ENCODE results near the gene CCR3. TPM values are rescaled to one million over a fixed set of nuclear protein-coding genes. Genes with fewer than 3 reads are reported as not detected.

CCR3 gene
- polyA plus RNA-seq, 3 donors from 2014 or later, result 0.39 TPM; not detected in 2

DNA sequence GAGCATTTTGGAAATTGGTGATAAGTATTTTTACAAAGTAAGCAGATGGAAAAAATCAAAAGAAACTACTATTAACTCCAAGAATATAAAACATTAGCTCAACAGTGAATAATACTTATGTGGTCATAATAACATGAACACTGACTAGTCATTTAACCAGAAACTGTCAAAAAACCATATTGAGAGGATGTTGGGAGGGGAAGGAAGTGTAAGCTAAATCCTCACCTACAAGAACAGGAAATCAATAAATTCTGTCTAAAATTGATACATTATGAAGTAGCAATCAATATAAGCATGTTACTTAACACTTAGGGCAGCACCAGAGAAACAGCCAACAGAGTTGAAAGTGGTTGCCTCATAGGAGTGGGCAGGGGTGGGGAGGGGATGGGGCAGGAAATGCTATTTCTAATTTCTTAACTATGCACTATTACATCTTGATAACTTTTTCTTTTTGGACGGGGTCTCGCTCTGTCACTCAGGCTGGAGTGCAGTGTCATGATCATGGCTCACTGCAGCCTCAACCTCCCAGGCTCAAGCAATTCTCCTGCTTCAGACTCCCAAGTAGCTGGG, 41.7 kb downstream of the CCR3 start:
- Mint-ChIP-seq H3K9me3 (no peaks in the 10 kb centered on the region), H3K27ac (peak overlapping the region; percentile 38 to 92 (median 86)), H3K4me3 (peak overlapping the region; percentile 34 to 71 (median 61)), H3K27me3 (ENCODE audit: low read depth in 3 of 3) (peaks cover 0 to 1% (median 0%) of the 10 kb centered on the region in 3 donors), H3K4me1 (peaks cover 78 to 86% of the 10 kb centered on the region in 2 donors), H3K36me3 (peaks cover 0 to under 1% (median 0%) of the 10 kb centered on the region in 3 donors)
- DNase-seq, result no peak

DNA sequence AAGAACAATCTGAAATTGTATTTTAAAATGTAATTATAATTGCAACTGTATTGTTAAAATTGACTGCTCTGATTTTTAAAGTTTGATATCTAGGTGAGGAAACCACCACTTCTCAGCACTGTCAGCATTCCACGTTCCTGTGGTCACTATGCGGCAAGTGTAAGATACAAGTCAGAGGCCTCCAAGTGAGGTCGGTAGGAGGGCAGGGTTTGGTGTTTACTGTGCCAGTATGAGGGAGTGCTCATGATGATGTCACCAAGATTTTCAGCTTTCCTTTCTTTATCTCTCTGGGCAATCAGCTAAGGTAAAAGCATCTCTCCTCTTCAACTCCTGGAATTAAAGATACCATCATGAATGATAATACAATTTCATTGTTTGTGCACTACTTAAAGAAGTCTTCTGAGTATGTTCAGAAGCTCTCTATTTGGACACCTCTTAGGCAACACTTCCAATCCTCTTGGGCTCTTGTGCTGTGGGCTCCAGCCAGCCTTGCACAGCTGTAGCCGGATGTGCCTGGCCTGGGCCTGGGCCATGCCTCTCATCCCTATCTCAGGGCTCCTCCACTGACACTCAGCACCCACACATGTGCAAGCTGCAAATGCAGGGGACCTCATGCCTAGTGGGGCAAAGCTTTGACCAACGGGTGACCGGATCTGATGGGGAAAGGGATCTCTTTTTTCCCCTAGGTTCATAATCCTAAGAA, 42.9 kb downstream of the CCR3 start:
- peak overlapping the region; percentile 3 to 76 (median 55) for H3K4me3 Mint-ChIP-seq
- H3K27ac Mint-ChIP-seq, result peak overlapping the region; percentile 38 to 91 (median 84)
- peak; percentile 50 to 71 (median 58) for DNase-seq
- H3K27me3 Mint-ChIP-seq (ENCODE audit: low read depth in 3 of 3), result peaks cover 0 to 1% (median 0%) of the 10 kb centered on the region in 3 donors
- no peaks in the 10 kb centered on the region for H3K36me3 Mint-ChIP-seq
- peaks cover 70 to 82% of the 10 kb centered on the region in 2 donors for H3K4me1 Mint-ChIP-seq
- no peaks in the 10 kb centered on the region for H3K9me3 Mint-ChIP-seq

DNA sequence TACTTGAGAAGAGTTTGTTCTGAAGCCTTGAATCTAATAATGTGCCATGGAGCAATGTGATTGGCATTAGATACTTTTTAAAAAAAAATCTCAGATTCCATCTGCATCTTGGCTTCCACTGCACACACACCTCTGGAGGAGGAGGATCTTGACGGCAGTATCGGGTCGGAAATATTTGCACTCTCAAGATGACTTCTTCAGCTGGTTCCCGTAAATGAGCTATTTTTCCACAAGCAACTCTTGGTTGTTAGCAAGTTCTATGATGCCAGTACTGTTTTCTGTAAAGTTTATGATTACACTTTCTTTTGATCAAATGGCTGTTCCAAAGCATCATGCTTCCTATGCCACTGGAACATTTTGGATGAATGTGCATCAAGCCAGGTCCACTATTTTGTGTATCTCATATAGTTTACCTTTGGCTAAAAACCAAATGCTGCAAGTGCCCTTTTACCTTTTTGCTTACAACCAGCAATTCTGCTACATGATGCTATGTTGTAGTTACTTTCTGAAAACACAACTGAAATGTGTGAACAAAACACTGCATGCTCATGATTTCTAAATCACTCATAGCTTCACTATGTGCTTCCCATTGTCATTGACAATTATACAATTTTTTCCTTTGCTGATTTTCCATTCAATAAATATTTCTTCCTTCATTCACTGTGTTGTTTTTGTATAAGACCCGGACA, 43.8 kb downstream of the CCR3 start:
- no peak for DNase-seq
- Mint-ChIP-seq H3K27ac (peak overlapping the region in 5 of 6 donors; percentile 7 to 91 (median 85)), H3K9me3 (no peaks in the 10 kb centered on the region), H3K4me1 (peaks cover 62 to 75% of the 10 kb centered on the region in 2 donors), H3K4me3 (peak overlapping the region in 1 of 5 donors; percentile 50), H3K36me3 (no peaks in the 10 kb centered on the region), H3K27me3 (ENCODE audit: low read depth in 3 of 3) (peaks cover 0 to 3% (median 0%) of the 10 kb centered on the region in 3 donors)

DNA sequence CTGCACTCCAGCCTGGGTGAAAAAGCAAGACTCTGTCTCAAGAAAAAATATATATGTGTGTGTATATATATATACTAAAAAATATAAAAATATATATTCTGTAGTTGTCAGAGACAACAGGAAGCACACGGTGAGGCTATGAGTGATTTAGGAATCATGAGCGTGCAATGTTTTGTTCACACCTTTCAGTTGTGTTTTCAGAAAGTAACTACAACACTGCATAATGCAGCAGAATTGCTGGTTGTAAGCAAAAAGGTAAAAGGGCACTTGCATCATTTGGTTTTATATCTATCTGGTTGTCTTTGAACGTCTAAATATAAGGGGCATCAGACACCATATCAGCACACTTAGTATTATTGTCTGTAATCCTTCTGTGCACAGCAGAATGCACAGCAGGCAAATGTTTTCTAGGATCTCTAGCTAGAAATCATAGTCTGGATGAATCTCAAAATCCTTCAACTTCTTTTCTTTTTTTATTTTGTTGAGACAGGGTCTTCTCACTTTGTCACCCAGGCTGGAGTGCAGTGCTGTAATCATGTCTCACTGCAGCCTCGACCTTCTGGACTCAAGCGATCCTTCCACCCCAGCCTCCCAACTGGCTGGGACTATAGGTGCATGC, 44.8 kb downstream of the CCR3 start:
- Mint-ChIP-seq H3K36me3 (no peaks in the 10 kb centered on the region), H3K27ac (peak overlapping the region in 3 of 6 donors; percentile 7 to 57 (median 16)), H3K27me3 (ENCODE audit: low read depth in 3 of 3) (peaks cover 0 to 3% (median 0%) of the 10 kb centered on the region in 3 donors), H3K4me3 (peak overlapping the region in 1 of 5 donors; percentile 35), H3K9me3 (no peaks in the 10 kb centered on the region), H3K4me1 (peaks cover 57 to 73% of the 10 kb centered on the region in 2 donors)
- no peak for DNase-seq

DNA sequence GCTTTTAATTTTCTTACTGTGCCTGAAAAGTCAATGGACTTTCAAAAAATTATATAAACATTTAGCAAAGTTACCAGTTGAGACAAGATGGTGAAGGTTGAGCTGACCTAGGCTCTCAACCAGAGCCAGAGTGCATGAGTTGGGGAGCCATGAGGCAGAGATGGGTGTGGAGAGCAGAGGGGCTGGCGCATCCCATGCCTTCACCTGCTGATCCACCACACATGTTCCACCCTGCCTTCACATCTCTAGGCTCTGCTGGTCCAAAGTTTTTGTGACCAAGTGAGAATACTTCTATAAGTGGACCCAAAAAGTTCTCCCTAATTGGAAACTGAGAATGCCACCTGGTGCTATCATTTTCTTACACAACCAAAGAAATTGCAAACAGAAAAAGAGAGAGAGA, 47.3 kb downstream of the CCR3 start:
- H3K9me3 Mint-ChIP-seq, result no peaks in the 10 kb centered on the region
- H3K36me3 Mint-ChIP-seq, result no peaks in the 10 kb centered on the region
- peaks cover 50 to 69% of the 10 kb centered on the region in 2 donors for H3K4me1 Mint-ChIP-seq
- H3K27me3 Mint-ChIP-seq (ENCODE audit: low read depth in 3 of 3), result peaks cover 0 to 4% (median 0%) of the 10 kb centered on the region in 3 donors
- no peak overlapping the region for H3K4me3 Mint-ChIP-seq
- DNase-seq, result no peak
- H3K27ac Mint-ChIP-seq, result peak overlapping the region in 2 of 6 donors; percentile 25 to 30

DNA sequence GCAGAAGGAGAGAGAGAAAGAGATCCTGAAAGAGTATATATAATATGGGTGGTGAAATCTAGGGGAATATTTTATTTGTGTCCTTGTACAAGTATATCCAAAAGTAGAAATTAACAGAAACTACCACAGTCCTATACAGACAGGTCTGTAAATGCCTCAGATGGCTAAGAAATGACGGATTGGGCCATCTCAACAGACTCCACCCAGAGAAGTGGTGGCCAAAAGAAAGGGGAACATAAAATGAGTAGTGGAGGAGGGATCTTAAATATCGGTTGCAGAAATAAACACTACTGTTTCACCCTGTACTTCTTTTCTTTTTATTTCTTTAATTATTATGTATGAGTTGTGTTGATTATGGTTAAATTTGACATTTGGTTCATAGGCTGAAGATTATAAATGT, 47.7 kb downstream of the CCR3 start:
- no peaks in the 10 kb centered on the region for H3K9me3 Mint-ChIP-seq
- H3K4me3 Mint-ChIP-seq, result no peak overlapping the region
- no peak overlapping the region for H3K27ac Mint-ChIP-seq
- DNase-seq, result no peak
- peaks cover 0 to 4% (median 0%) of the 10 kb centered on the region in 3 donors for H3K27me3 Mint-ChIP-seq (ENCODE audit: low read depth in 3 of 3)
- no peaks in the 10 kb centered on the region for H3K36me3 Mint-ChIP-seq
- H3K4me1 Mint-ChIP-seq, result peaks cover 46 to 68% of the 10 kb centered on the region in 2 donors

DNA sequence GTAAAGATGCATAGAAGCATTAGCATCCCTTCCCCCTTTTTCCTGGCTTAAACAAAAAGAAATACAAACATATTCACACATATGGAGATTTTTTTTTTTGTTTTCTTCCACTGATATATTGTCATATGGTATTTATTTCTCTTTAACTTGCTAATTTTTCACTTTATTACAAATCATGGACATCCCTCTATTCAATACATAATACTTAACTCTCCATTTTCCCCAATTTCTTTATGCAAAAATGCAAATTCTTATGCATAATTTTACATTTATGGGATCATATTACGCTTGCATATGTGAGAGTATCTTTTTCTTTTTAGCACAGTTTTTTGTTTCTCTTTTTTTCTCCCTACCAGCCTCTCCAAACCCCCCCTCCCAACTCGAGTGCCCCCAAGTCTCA, 48.8 kb downstream of the CCR3 start:
- no peak overlapping the region for H3K4me3 Mint-ChIP-seq
- H3K36me3 Mint-ChIP-seq, result no peaks in the 10 kb centered on the region

DNA sequence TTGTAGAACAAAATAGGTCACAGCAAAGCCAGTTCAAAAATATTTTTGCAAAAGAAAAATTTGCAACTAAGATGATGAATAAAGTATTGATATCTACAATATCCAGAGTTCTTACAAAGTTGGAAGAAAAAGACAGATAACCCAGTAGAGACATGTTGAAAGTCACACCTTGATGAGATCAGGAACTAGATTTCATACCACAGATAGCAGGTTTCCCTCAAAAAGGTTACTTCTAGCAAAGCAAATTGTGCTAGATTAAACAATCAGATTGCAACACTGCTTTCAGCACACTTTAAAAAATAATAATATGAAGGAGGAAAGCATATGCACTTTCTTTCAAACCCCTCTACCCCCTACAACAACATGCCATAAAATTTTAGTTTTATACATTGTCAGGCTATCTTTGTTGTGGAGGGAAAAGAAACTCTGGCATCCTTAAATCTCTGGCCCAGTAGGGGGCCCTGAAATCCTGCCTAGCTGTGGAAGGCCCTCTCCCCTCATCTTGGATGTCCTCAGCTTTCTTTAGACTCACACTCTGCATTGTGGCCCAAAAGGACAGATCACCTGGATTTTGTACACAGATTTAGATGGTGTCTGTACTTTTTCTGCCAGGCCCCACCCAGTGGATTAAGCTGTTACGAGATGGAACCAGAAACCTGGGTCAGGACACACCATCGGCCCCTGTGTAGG, 50.9 kb downstream of the CCR3 start:
- Mint-ChIP-seq H3K36me3 (no peaks in the 10 kb centered on the region), H3K4me1 (peaks cover 36 to 50% of the 10 kb centered on the region in 2 donors), H3K4me3 (peak overlapping the region in 2 of 5 donors; percentile 38 to 46), H3K27me3 (ENCODE audit: low read depth in 3 of 3) (peaks cover 0 to 4% (median 0%) of the 10 kb centered on the region in 3 donors), H3K9me3 (no peaks in the 10 kb centered on the region), H3K27ac (peak overlapping the region in 4 of 6 donors; percentile 37 to 79 (median 60))
- no peak for DNase-seq

More for the DNA sequence above, 48.8 kb downstream of the CCR3 start:
- no peak overlapping the region for H3K27ac Mint-ChIP-seq
- no peak for DNase-seq
- H3K4me1 Mint-ChIP-seq, result peaks cover 35 to 57% of the 10 kb centered on the region in 2 donors
- H3K27me3 Mint-ChIP-seq (ENCODE audit: low read depth in 3 of 3), result peaks cover 0 to 4% (median 0%) of the 10 kb centered on the region in 3 donors
- H3K9me3 Mint-ChIP-seq, result no peaks in the 10 kb centered on the region

DNA sequence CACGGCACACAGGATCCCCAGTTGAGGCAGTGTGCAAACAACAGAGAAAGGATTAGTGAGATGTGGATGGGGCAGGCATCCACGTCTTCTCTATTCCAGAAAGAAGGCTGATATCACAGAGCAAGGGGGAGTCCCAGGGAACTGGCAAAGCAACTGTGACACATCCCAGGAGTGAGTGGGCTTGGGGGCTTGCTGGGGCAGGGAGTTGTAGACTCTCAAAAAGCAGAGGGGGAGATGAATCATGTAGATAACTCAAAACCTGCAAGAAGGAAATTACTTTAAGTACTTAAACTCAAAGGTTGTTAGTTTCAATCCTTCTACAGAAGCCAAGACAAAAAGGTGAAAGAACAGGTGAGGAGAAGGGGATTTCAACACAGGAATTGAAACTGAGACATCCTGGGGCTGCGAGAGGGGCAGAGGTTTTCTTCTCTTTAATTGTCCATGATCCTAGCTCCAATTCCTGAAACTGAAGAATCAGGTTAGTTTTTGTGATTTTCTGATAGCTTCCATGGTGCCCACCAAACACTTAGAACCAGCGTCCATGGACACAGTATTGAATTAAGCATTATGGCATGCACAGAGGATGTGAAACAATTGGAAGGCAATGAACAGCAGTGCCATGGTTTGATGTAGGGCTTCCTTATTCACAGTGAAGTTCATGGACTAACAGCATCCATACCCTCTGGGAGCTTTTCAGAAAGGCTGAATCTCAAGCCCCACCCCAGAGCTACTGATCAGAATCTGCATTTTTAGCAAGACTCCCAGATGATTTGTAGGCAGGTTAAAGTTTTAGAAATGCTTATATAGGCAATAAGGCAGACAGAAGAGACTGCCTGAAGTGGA, 52.0 kb downstream of the CCR3 start:
- Mint-ChIP-seq H3K36me3 (no peaks in the 10 kb centered on the region), H3K4me1 (peaks cover 45 to 58% of the 10 kb centered on the region in 2 donors), H3K4me3 (peak overlapping the region in 2 of 5 donors; percentile 38 to 46), H3K27me3 (ENCODE audit: low read depth in 3 of 3) (peaks cover 0 to 4% (median 0%) of the 10 kb centered on the region in 3 donors), H3K27ac (peak overlapping the region in 5 of 6 donors; percentile 18 to 79 (median 59)), H3K9me3 (no peaks in the 10 kb centered on the region)
- no peak for DNase-seq

DNA sequence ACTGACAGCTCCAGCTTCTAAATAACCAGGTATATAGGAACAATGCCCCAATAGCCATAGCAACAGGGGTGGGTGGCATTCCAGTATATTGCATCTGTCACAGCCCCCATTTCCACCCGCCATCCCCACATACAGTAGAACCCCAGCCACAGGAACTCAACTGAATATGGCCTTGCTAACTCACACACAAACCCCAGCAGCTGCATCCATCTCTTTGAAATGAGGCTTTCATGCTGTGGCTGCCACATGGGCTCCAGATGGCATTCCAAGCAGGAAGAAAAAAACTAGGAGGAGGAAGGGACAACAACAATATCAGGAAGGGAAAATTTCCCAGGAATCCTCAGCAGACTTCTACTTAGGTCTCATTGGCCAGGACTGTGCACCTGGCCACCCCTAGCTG, 54.6 kb downstream of the CCR3 start:
- DNase-seq, result no peak
- Mint-ChIP-seq H3K27ac (peak overlapping the region in 1 of 6 donors; percentile 73), H3K4me1 (peaks cover 68 to 76% of the 10 kb centered on the region in 2 donors), H3K36me3 (no peaks in the 10 kb centered on the region), H3K9me3 (no peaks in the 10 kb centered on the region), H3K4me3 (no peak overlapping the region), H3K27me3 (ENCODE audit: low read depth in 3 of 3) (peaks cover 0 to 5% (median 0%) of the 10 kb centered on the region in 3 donors)

DNA sequence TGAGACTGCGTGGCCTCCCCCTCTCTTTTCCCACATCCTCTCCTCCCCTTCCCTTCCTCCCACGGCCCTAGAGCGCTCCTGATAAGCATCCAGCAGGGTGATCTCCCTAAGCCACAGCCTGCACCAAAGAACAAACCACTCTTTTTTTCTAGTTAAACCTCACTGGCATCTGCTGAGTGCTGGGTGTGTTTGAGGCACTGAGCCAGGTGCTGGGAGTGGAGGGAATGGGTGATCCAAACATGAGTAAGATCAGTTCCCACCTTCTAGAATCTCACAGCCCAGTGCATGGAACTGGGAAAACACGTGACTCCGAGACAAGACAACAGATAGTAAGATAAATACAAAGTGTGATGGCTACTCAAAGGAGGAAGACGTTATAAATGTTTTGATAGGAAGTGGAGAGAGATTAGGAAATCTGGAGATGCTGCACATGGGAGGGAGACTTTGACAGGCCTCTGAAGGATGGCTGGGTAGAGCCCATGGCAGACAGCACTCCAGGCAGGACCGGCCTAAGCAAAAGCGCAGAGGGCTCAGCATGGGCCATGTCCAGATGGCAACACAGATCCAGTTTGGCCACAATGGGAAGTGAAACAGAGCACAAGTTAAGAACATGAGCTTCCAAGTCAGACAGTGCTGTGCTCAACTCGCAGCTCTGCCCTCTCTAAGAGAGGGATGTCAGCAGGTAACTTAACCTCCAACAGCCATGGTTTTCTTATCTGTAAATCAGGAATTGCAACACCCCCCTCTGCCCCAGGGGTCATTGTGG, 55.6 kb downstream of the CCR3 start:
- Mint-ChIP-seq H3K36me3 (no peaks in the 10 kb centered on the region), H3K27ac (peak overlapping the region in 3 of 6 donors; percentile 7 to 72 (median 51)), H3K4me3 (no peak overlapping the region), H3K9me3 (no peaks in the 10 kb centered on the region), H3K27me3 (ENCODE audit: low read depth in 3 of 3) (peaks cover 0 to 5% (median 0%) of the 10 kb centered on the region in 3 donors), H3K4me1 (peaks cover 72 to 78% of the 10 kb centered on the region in 2 donors)
- no peak for DNase-seq
